Measurements from ENCODE around the gene THSD4.

THSD4 gene

DNA sequence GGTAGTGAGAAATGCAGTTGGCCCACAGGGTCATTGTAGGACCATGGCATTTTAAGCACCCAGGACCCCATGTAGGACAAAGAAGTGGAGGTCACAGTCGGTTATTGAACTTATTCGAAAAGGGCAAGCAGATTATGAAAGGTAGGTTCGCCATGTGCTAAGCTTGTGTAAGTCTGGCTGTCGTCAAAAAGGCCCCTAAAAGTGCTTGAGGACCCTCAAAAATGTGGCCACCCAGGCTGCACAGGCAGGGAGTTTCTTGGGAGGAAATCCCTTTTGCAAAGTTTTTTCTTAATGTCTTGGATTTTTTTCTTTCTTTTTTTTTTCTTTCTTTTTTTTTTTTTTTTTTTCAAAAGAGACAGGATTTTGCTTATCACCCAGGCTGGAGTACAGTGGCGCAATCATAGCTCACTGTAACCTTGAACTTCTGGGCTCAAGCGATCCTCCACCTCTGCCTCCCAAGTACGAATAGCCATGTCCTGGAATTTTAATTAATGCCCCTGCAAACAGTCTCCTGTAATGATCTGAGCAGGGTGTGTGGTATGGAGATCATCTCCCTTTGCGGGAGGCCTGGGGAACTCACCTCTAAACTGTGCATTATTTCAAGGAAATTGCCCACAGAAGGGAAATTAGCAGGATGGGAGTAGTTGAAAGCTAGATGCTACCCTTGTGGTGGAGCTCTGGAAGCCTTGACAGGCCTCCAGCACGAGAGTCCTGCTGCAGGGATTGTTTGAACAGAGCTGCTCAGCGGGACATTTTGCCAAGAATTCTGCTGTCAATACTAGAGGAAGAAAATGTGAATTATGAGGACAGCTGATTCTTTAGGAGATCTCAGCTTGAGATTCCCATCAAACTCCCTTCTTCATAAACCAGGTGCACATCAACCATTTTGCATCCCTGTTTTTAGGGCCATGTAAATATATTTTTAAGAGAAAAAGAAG lies 28.4 kb downstream of the THSD4 start:
- Histone ChIP-seq H3K4me3 (ENCODE audit: low read length, poor library complexity, severe bottlenecking) (no peak overlapping the region), H3K27me3 (ENCODE audit: insufficient read depth, low read length, poor library complexity, severe bottlenecking) (no peaks in the 10 kb centered on the region), H4K20me1 (ENCODE audit: insufficient read depth, low read length, poor library complexity, severe bottlenecking) (no peaks in the 10 kb centered on the region), H3K9me3 (ENCODE audit: insufficient read depth, low read depth, low read length) (no peaks in the 10 kb centered on the region), H3K9ac (ENCODE audit: low read depth, low read length, poor library complexity, severe bottlenecking) (no peak overlapping the region), H3K4me2 (ENCODE audit: low read depth, low read length, poor library complexity, severe bottlenecking) (no peak overlapping the region), H3F3A (ENCODE audit: low read depth) (no peaks in the 10 kb centered on the region), H3K4me1 (ENCODE audit: insufficient read depth, low read length, poor library complexity, severe bottlenecking) (no peaks in the 10 kb centered on the region), H3K79me2 (ENCODE audit: insufficient read depth, low read length) (no peaks in the 10 kb centered on the region), H2AFZ (ENCODE audit: low read length) (no peak overlapping the region), H3K9me2 (replicated peaks; ENCODE audit: low read depth, low read length) (no peaks in the 10 kb centered on the region), H3K36me3 (ENCODE audit: insufficient read depth, low read length) (no peaks in the 10 kb centered on the region)
- TF ChIP-seq, protein P1, sequence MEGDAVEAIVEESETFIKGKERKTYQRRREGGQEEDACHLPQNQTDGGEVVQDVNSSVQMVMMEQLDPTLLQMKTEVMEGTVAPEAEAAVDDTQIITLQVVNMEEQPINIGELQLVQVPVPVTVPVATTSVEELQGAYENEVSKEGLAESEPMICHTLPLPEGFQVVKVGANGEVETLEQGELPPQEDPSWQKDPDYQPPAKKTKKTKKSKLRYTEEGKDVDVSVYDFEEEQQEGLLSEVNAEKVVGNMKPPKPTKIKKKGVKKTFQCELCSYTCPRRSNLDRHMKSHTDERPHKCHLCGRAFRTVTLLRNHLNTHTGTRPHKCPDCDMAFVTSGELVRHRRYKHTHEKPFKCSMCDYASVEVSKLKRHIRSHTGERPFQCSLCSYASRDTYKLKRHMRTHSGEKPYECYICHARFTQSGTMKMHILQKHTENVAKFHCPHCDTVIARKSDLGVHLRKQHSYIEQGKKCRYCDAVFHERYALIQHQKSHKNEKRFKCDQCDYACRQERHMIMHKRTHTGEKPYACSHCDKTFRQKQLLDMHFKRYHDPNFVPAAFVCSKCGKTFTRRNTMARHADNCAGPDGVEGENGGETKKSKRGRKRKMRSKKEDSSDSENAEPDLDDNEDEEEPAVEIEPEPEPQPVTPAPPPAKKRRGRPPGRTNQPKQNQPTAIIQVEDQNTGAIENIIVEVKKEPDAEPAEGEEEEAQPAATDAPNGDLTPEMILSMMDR (conservative IDR thresholded peaks at IDR 0.05; ENCODE audit: low read length), result no peak
- TF ChIP-seq EZH2phosphoT487 (IDR thresholded peaks at IDR 0.05; ENCODE audit: borderline replicate concordance), result no peak

DNA sequence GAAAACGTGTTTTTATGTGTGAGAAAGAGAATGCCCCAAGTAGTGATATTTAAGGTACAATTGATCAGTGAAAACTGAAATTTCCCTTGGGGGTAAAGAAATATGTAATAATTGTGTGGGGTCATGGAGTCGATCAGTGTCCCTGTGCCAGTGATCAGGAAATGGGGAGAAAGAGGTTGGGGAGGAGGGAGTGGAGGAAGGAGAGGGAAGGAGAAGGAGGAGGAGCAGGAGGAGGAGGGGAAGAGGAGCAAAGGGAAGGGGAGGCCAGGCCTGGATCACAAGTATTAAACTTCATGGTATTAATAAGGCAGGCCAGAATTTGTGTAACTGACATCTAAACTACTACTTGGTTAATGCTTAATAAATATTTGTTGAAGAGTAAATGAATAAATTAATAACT lies 30.4 kb downstream of the THSD4 start:
- H2AFZ ChIP-seq (ENCODE audit: low read length), result no peak overlapping the region
- H3K79me2 ChIP-seq (ENCODE audit: insufficient read depth, low read length), result no peaks in the 10 kb centered on the region
- no peaks in the 10 kb centered on the region for H3K27me3 ChIP-seq (ENCODE audit: insufficient read depth, low read length, poor library complexity, severe bottlenecking)
- no peaks in the 10 kb centered on the region for H3F3A ChIP-seq (ENCODE audit: low read depth)
- H3K9ac ChIP-seq (ENCODE audit: low read depth, low read length, poor library complexity, severe bottlenecking), result no peak overlapping the region
- no peaks in the 10 kb centered on the region for H3K4me1 ChIP-seq (ENCODE audit: insufficient read depth, low read length, poor library complexity, severe bottlenecking)
- no peaks in the 10 kb centered on the region for H3K9me3 ChIP-seq (ENCODE audit: insufficient read depth, low read depth, low read length)
- no peak overlapping the region for H3K4me3 ChIP-seq (ENCODE audit: low read length, poor library complexity, severe bottlenecking)
- H3K36me3 ChIP-seq (ENCODE audit: insufficient read depth, low read length), result no peaks in the 10 kb centered on the region
- TF ChIP-seq EZH2phosphoT487 (IDR thresholded peaks at IDR 0.05; ENCODE audit: borderline replicate concordance), result no peak
- TF ChIP-seq, protein P1 (conservative IDR thresholded peaks at IDR 0.05; ENCODE audit: low read length), result no peak
- no peaks in the 10 kb centered on the region for H4K20me1 ChIP-seq (ENCODE audit: insufficient read depth, low read length, poor library complexity, severe bottlenecking)
- H3K9me2 ChIP-seq (replicated peaks; ENCODE audit: low read depth, low read length), result no peaks in the 10 kb centered on the region
- H3K4me2 ChIP-seq (ENCODE audit: low read depth, low read length, poor library complexity, severe bottlenecking), result no peak overlapping the region

DNA sequence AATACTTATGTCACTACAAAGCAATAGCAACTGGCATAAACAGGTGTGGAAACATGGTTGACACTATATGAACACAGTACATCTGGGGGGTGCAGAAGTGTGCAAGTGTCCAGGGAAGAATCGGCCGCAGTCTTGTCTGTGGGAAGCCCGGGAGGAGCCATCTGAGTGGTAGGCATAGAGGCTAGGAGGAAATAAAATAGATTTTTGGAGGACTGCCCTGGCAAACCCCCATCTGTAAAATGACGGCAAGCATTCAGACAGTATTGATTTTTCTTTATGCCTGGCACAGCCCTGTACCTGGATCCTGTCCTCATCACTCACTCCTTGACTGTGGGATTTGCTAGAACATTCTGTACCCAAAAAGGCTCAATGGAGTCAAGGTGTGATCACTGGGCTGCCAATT lies 31.3 kb downstream of the THSD4 start:
- no peaks in the 10 kb centered on the region for H4K20me1 ChIP-seq (ENCODE audit: insufficient read depth, low read length, poor library complexity, severe bottlenecking)
- H3K4me1 ChIP-seq (ENCODE audit: insufficient read depth, low read length, poor library complexity, severe bottlenecking), result no peaks in the 10 kb centered on the region
- H3K27me3 ChIP-seq (ENCODE audit: insufficient read depth, low read length, poor library complexity, severe bottlenecking), result no peaks in the 10 kb centered on the region
- H3K79me2 ChIP-seq (ENCODE audit: insufficient read depth, low read length), result no peaks in the 10 kb centered on the region
- no peaks in the 10 kb centered on the region for H3K9me3 ChIP-seq (ENCODE audit: insufficient read depth, low read depth, low read length)
- no peak overlapping the region for H3K9ac ChIP-seq (ENCODE audit: low read depth, low read length, poor library complexity, severe bottlenecking)
- TF ChIP-seq EZH2phosphoT487 (IDR thresholded peaks at IDR 0.05; ENCODE audit: borderline replicate concordance), result no peak
- TF ChIP-seq, protein P1 (conservative IDR thresholded peaks at IDR 0.05; ENCODE audit: low read length), result no peak
- no peak overlapping the region for H3K4me3 ChIP-seq (ENCODE audit: low read length, poor library complexity, severe bottlenecking)
- no peaks in the 10 kb centered on the region for H3K9me2 ChIP-seq (replicated peaks; ENCODE audit: low read depth, low read length)
- no peaks in the 10 kb centered on the region for H3K36me3 ChIP-seq (ENCODE audit: insufficient read depth, low read length)
- no peak overlapping the region for H2AFZ ChIP-seq (ENCODE audit: low read length)
- no peaks in the 10 kb centered on the region for H3F3A ChIP-seq (ENCODE audit: low read depth)
- no peak overlapping the region for H3K4me2 ChIP-seq (ENCODE audit: low read depth, low read length, poor library complexity, severe bottlenecking)

Measured in Loucy (cell line).